ENCODE data around the gene PFKFB1. TPM values are rescaled to one million over a fixed set of nuclear protein-coding genes. Genes with fewer than 3 reads are reported as not detected.

Gene PFKFB1
- total RNA-seq, 1 donor: not detected

- Histone ChIP-seq H4K20me1 (ENCODE audit: insufficient read depth, low read length) (no peaks in the 10 kb centered on the region), H2AFZ (ENCODE audit: low read length) (no peak overlapping the region), H3K4me3 (ENCODE audit: insufficient read depth, low read length) (no peak overlapping the region), H3K27ac (ENCODE audit: low read depth, low read length) (no peak overlapping the region), H3K4me2 (ENCODE audit: insufficient read depth, low read length) (no peak overlapping the region), H3K4me1 (ENCODE audit: insufficient read depth, low read length) (no peaks in the 10 kb centered on the region), H3K9me3 (ENCODE audit: low read depth, low read length) (no peaks in the 10 kb centered on the region), H3K36me3 (ENCODE audit: insufficient read depth, low read length) (no peaks in the 10 kb centered on the region), H3K79me2 (ENCODE audit: insufficient read depth, low read length) (no peaks in the 10 kb centered on the region), H3K27me3 (ENCODE audit: insufficient read depth, low read length) (no peaks in the 10 kb centered on the region)
- no peak for DNase-seq (ENCODE audit: insufficient read length, low spot score, missing footprints)
- no peak for TF ChIP-seq CTCF (IDR thresholded peaks at IDR 0.05; ENCODE audit: extremely low read depth, low read depth, low read length)
These were observed 13.7 kb downstream of the PFKFB1 start for GRCh38 chrX:54980334-54980733.

- H3K79me2 ChIP-seq (ENCODE audit: insufficient read depth, low read length): no peaks in the 10 kb centered on the region
- no peaks in the 10 kb centered on the region for H3K4me1 ChIP-seq (ENCODE audit: insufficient read depth, low read length)
- no peak overlapping the region for H2AFZ ChIP-seq (ENCODE audit: low read length)
- no peak overlapping the region for H3K4me3 ChIP-seq (ENCODE audit: insufficient read depth, low read length)
- no peak overlapping the region for H3K4me2 ChIP-seq (ENCODE audit: insufficient read depth, low read length)
- DNase-seq (ENCODE audit: insufficient read length, low spot score, missing footprints): no peak
- no peaks in the 10 kb centered on the region for H4K20me1 ChIP-seq (ENCODE audit: insufficient read depth, low read length)
- H3K27me3 ChIP-seq (ENCODE audit: insufficient read depth, low read length): no peaks in the 10 kb centered on the region
- H3K36me3 ChIP-seq (ENCODE audit: insufficient read depth, low read length): no peaks in the 10 kb centered on the region
- TF ChIP-seq CTCF (IDR thresholded peaks at IDR 0.05; ENCODE audit: extremely low read depth, low read depth, low read length): no peak
- no peak overlapping the region for H3K27ac ChIP-seq (ENCODE audit: low read depth, low read length)
- no peaks in the 10 kb centered on the region for H3K9me3 ChIP-seq (ENCODE audit: low read depth, low read length)
These were observed 14.6 kb downstream of the PFKFB1 start for GRCh38 chrX:54979432-54979831.

GRCh38 chrX:54978448-54978847, 15.5 kb downstream of the PFKFB1 start:
- Histone ChIP-seq H4K20me1 (ENCODE audit: insufficient read depth, low read length) (no peaks in the 10 kb centered on the region), H3K79me2 (ENCODE audit: insufficient read depth, low read length) (no peaks in the 10 kb centered on the region)
- peak; percentile 4 for TF ChIP-seq CTCF (IDR thresholded peaks at IDR 0.05; ENCODE audit: extremely low read depth, low read depth, low read length)

GRCh38 chrX:54977387-54977786, 16.6 kb downstream of the PFKFB1 start:
- H3K4me2 ChIP-seq (ENCODE audit: insufficient read depth, low read length): no peak overlapping the region
- no peak overlapping the region for H2AFZ ChIP-seq (ENCODE audit: low read length)
- no peaks in the 10 kb centered on the region for H3K4me1 ChIP-seq (ENCODE audit: insufficient read depth, low read length)
- H3K9me3 ChIP-seq (ENCODE audit: low read depth, low read length): no peaks in the 10 kb centered on the region
- no peak for DNase-seq (ENCODE audit: insufficient read length, low spot score, missing footprints)
- no peaks in the 10 kb centered on the region for H3K79me2 ChIP-seq (ENCODE audit: insufficient read depth, low read length)
- no peaks in the 10 kb centered on the region for H4K20me1 ChIP-seq (ENCODE audit: insufficient read depth, low read length)
- TF ChIP-seq CTCF (IDR thresholded peaks at IDR 0.05; ENCODE audit: extremely low read depth, low read depth, low read length): no peak
- no peaks in the 10 kb centered on the region for H3K36me3 ChIP-seq (ENCODE audit: insufficient read depth, low read length)
- no peak overlapping the region for H3K27ac ChIP-seq (ENCODE audit: low read depth, low read length)
- no peaks in the 10 kb centered on the region for H3K27me3 ChIP-seq (ENCODE audit: insufficient read depth, low read length)
- no peak overlapping the region for H3K4me3 ChIP-seq (ENCODE audit: insufficient read depth, low read length)

More at GRCh38 chrX:54978448-54978847, 15.5 kb downstream of the PFKFB1 start:
- Histone ChIP-seq H3K4me1 (ENCODE audit: insufficient read depth, low read length) (no peaks in the 10 kb centered on the region), H3K4me2 (ENCODE audit: insufficient read depth, low read length) (no peak overlapping the region), H3K27me3 (ENCODE audit: insufficient read depth, low read length) (no peaks in the 10 kb centered on the region), H3K27ac (ENCODE audit: low read depth, low read length) (no peak overlapping the region), H3K4me3 (ENCODE audit: insufficient read depth, low read length) (no peak overlapping the region), H2AFZ (ENCODE audit: low read length) (no peak overlapping the region), H3K9me3 (ENCODE audit: low read depth, low read length) (no peaks in the 10 kb centered on the region), H3K36me3 (ENCODE audit: insufficient read depth, low read length) (no peaks in the 10 kb centered on the region)
- no peak for DNase-seq (ENCODE audit: insufficient read length, low spot score, missing footprints)
